Measurements from ENCODE around the gene SPECC1. TPM values are rescaled to one million over a fixed set of nuclear protein-coding genes. Genes with fewer than 3 reads are reported as not detected.

The SPECC1 gene
- total RNA-seq, 1 donor from 2014 or later = 93.1 TPM

Small RNA genes lying within 50 kb of the gene (small RNA-seq; reads per million reads assigned to genes)
- gene AC008088.1 (not detected), gene RNU6-1057P (not detected), gene RNU6-258P (not detected), gene RNU6-467P (not detected)

Other genes starting within 250 kb of the SPECC1 start
- 20.6 and 21.3 TPM in 2 replicates for gene ULK2, start 141.4 kb upstream of the SPECC1 start, total RNA-seq (ENCODE audit: low replicate concordance)
- gene AKAP10, start 31.5 kb upstream of the SPECC1 start, total RNA-seq (ENCODE audit: low replicate concordance) = 33.4 and 54.1 TPM in 2 replicates